GM19324 (cell line): ENCODE measurements around the gene GMCL2.

Experiments used
- ATAC-seq: cut with Tn5 transposase; IDR thresholded peaks from one replicate; pipeline ENCODE4 v1.9.1; 2021; ENCODE audit warnings: mild to moderate bottlenecking, moderate library complexity; ENCODE audit not compliant: unreplicated experiment, low FRiP score

Gene GMCL2

GRCh38 chr5:178147406-178147805 is 39.8 kb downstream of the GMCL2 start:
- ATAC-seq, result no peak

GRCh38 chr5:178145965-178146820 is 41.0 kb downstream of the GMCL2 start:
- ATAC-seq, result no peak

GRCh38 chr5:178143901-178144300 is 43.3 kb downstream of the GMCL2 start:
- no peak for ATAC-seq

- ATAC-seq, result no peak
Observed at GRCh38 chr5:178143246-178143645, 43.9 kb downstream of the GMCL2 start.

GRCh38 chr5:178142642-178143041 is 44.5 kb downstream of the GMCL2 start:
- ATAC-seq, result no peak

DNA sequence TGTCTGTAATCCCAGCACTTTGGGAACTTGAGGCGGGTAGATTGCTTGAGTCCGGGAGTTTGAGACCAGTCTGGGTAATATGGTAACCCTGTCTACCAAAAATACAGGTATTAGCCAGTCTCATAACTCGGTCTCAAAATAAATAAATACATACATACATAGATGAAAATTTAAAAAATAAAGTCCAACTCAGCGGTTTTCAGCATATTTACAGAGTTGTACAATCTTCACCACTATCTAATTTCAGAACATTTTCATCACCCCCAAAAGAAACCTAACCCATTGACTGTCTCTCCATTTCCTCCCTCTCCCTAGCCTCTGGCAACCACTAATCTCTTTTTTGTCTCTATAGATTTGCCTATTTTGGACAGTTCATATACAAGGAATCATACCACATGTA is 45.6 kb downstream of the GMCL2 start:
- ATAC-seq, result no peak

GRCh38 chr5:178137991-178138390 is 49.2 kb downstream of the GMCL2 start:
- ATAC-seq, result no peak

GRCh38 chr5:178136990-178137389 is 50.2 kb downstream of the GMCL2 start:
- no peak for ATAC-seq
